ENCODE measurements around the gene PCSK5.

PCSK5 gene

GRCh38 chr9:75850459-75851200 is 39.8 kb upstream of the PCSK5 start:
- Histone ChIP-seq H2AFZ (ENCODE audit: low read depth, low read length) (no peak overlapping the region), H3K9me3 (ENCODE audit: control insufficient read depth, low read length) (no peaks in the 10 kb centered on the region), H3K23ac (ENCODE audit: low read length in 2 of 2) (no peak overlapping the region), H3K27ac (ENCODE audit: low read length, poor library complexity, severe bottlenecking) (no peak overlapping the region), H3K9ac (ENCODE audit: low read length) (no peak overlapping the region), H3K4ac (ENCODE audit: low read depth in 1 of 2, low read length in 2 of 2) (no peak overlapping the region), H2AK5ac (ENCODE audit: low read length, severe bottlenecking) (no peak overlapping the region), H3K36me3 (ENCODE audit: control insufficient read depth in 1 of 2, insufficient read depth in 2 of 2, low read depth in 1 of 2, low read length in 2 of 2) (no peaks in the 10 kb centered on the region), H2BK5ac (ENCODE audit: low read depth, low read length, poor library complexity, severe bottlenecking) (no peak overlapping the region), H2BK12ac (ENCODE audit: low read length in 2 of 2) (no peak overlapping the region), H4K8ac (ENCODE audit: low read length) (no peak overlapping the region), H2BK15ac (ENCODE audit: low read depth, poor library complexity, severe bottlenecking) (no peak overlapping the region), H3K14ac (ENCODE audit: low read length in 2 of 2) (no peak overlapping the region), H2BK120ac (ENCODE audit: low read depth, low read length) (no peak overlapping the region), H3K18ac (ENCODE audit: low read depth in 1 of 2, low read length in 2 of 2) (no peak overlapping the region), H3K4me3 (ENCODE audit: insufficient read depth in 1 of 2, low read depth in 1 of 2, low read length in 2 of 2) (no peak overlapping the region), H3K4me1 (ENCODE audit: control insufficient read depth, insufficient read depth, low read depth, low read length) (no peaks in the 10 kb centered on the region), H4K91ac (ENCODE audit: low read length) (no peak overlapping the region), H3K27me3 (ENCODE audit: control insufficient read depth in 1 of 2, insufficient read depth in 1 of 2, low read length in 2 of 2) (no peaks in the 10 kb centered on the region), H3K79me1 (replicated peaks; ENCODE audit: low read length, poor library complexity, severe bottlenecking) (no peaks in the 10 kb centered on the region), H3K4me2 (ENCODE audit: low read length, poor library complexity, severe bottlenecking) (no peak overlapping the region)
- no peak for DNase-seq
- WGBS, result 91% methylated on average over 7 of the region's 9 CpGs

DNA sequence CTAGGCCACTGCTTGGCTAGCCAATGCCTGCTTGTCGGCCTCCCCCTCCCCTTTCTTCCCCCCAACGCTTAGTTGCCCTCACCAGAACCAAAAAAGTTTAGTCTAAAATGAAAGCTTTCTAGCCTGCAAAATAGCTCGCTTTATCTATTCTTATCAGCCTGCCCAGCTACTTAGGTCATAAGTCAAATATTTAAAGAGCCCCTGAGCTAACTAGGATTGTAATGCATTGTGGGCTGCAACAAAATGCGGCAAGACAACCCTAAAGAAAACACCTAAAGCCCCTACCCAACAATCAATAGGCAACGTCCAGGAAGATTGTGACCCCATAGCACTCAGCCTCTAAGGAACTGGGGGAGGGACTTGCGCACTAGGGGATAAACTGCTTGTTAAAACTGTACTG is 38.6 kb upstream of the PCSK5 start:
- H3K9me3 ChIP-seq (ENCODE audit: control insufficient read depth, low read length), result no peaks in the 10 kb centered on the region
- H3K79me1 ChIP-seq (replicated peaks; ENCODE audit: low read length, poor library complexity, severe bottlenecking), result no peaks in the 10 kb centered on the region
- no peak overlapping the region for H3K27ac ChIP-seq (ENCODE audit: low read length, poor library complexity, severe bottlenecking)
- WGBS, result 73% methylated on average over 6 of the region's 6 CpGs
- no peak overlapping the region for H3K18ac ChIP-seq (ENCODE audit: low read depth in 1 of 2, low read length in 2 of 2)
- H3K14ac ChIP-seq (ENCODE audit: low read length in 2 of 2), result no peak overlapping the region
- no peak overlapping the region for H2BK5ac ChIP-seq (ENCODE audit: low read depth, low read length, poor library complexity, severe bottlenecking)
- no peak overlapping the region for H2BK15ac ChIP-seq (ENCODE audit: low read depth, poor library complexity, severe bottlenecking)
- no peak overlapping the region for H3K4me3 ChIP-seq (ENCODE audit: insufficient read depth in 1 of 2, low read depth in 1 of 2, low read length in 2 of 2)
- no peak overlapping the region for H2BK12ac ChIP-seq (ENCODE audit: low read length in 2 of 2)
- H3K27me3 ChIP-seq (ENCODE audit: control insufficient read depth in 1 of 2, insufficient read depth in 1 of 2, low read length in 2 of 2), result no peaks in the 10 kb centered on the region
- no peak overlapping the region for H3K4me2 ChIP-seq (ENCODE audit: low read length, poor library complexity, severe bottlenecking)
- H3K4me1 ChIP-seq (ENCODE audit: control insufficient read depth, insufficient read depth, low read depth, low read length), result no peaks in the 10 kb centered on the region
- no peak overlapping the region for H4K91ac ChIP-seq (ENCODE audit: low read length)
- H4K8ac ChIP-seq (ENCODE audit: low read length), result no peak overlapping the region
- no peak overlapping the region for H3K4ac ChIP-seq (ENCODE audit: low read depth in 1 of 2, low read length in 2 of 2)
- no peak for DNase-seq
- no peak overlapping the region for H3K23ac ChIP-seq (ENCODE audit: low read length in 2 of 2)
- no peak overlapping the region for H2AK5ac ChIP-seq (ENCODE audit: low read length, severe bottlenecking)
- no peak overlapping the region for H2BK120ac ChIP-seq (ENCODE audit: low read depth, low read length)
- H3K9ac ChIP-seq (ENCODE audit: low read length), result no peak overlapping the region
- H3K36me3 ChIP-seq (ENCODE audit: control insufficient read depth in 1 of 2, insufficient read depth in 2 of 2, low read depth in 1 of 2, low read length in 2 of 2), result no peaks in the 10 kb centered on the region
- no peak overlapping the region for H2AFZ ChIP-seq (ENCODE audit: low read depth, low read length)

- no peak overlapping the region for H2AFZ ChIP-seq (ENCODE audit: low read depth, low read length)
- no peak overlapping the region for H3K27ac ChIP-seq (ENCODE audit: low read length, poor library complexity, severe bottlenecking)
- H3K23ac ChIP-seq (ENCODE audit: low read length in 2 of 2), result no peak overlapping the region
- no peak overlapping the region for H4K91ac ChIP-seq (ENCODE audit: low read length)
- no peaks in the 10 kb centered on the region for H3K9me3 ChIP-seq (ENCODE audit: control insufficient read depth, low read length)
- H2AK5ac ChIP-seq (ENCODE audit: low read length, severe bottlenecking), result no peak overlapping the region
- no peak overlapping the region for H3K4me3 ChIP-seq (ENCODE audit: insufficient read depth in 1 of 2, low read depth in 1 of 2, low read length in 2 of 2)
- no peak overlapping the region for H2BK12ac ChIP-seq (ENCODE audit: low read length in 2 of 2)
- H3K79me1 ChIP-seq (replicated peaks; ENCODE audit: low read length, poor library complexity, severe bottlenecking), result no peaks in the 10 kb centered on the region
- H3K4me1 ChIP-seq (ENCODE audit: control insufficient read depth, insufficient read depth, low read depth, low read length), result no peaks in the 10 kb centered on the region
- H3K27me3 ChIP-seq (ENCODE audit: control insufficient read depth in 1 of 2, insufficient read depth in 1 of 2, low read length in 2 of 2), result no peaks in the 10 kb centered on the region
- no peak overlapping the region for H2BK15ac ChIP-seq (ENCODE audit: low read depth, poor library complexity, severe bottlenecking)
- WGBS, result 69% methylated on average over 4 of the region's 4 CpGs
- no peak overlapping the region for H2BK120ac ChIP-seq (ENCODE audit: low read depth, low read length)
- no peak overlapping the region for H3K18ac ChIP-seq (ENCODE audit: low read depth in 1 of 2, low read length in 2 of 2)
- H3K36me3 ChIP-seq (ENCODE audit: control insufficient read depth in 1 of 2, insufficient read depth in 2 of 2, low read depth in 1 of 2, low read length in 2 of 2), result no peaks in the 10 kb centered on the region
- H3K14ac ChIP-seq (ENCODE audit: low read length in 2 of 2), result no peak overlapping the region
- no peak for DNase-seq
- H3K4ac ChIP-seq (ENCODE audit: low read depth in 1 of 2, low read length in 2 of 2), result no peak overlapping the region
- H4K8ac ChIP-seq (ENCODE audit: low read length), result no peak overlapping the region
- H3K4me2 ChIP-seq (ENCODE audit: low read length, poor library complexity, severe bottlenecking), result no peak overlapping the region
- H3K9ac ChIP-seq (ENCODE audit: low read length), result no peak overlapping the region
- H2BK5ac ChIP-seq (ENCODE audit: low read depth, low read length, poor library complexity, severe bottlenecking), result no peak overlapping the region
These were observed 37.7 kb upstream of the PCSK5 start for GRCh38 chr9:75852746-75853145.

- Histone ChIP-seq H3K4me1 (ENCODE audit: control insufficient read depth, insufficient read depth, low read depth, low read length) (no peaks in the 10 kb centered on the region), H3K9me3 (ENCODE audit: control insufficient read depth, low read length) (no peaks in the 10 kb centered on the region), H3K4ac (ENCODE audit: low read depth in 1 of 2, low read length in 2 of 2) (no peak overlapping the region), H3K27me3 (ENCODE audit: control insufficient read depth in 1 of 2, insufficient read depth in 1 of 2, low read length in 2 of 2) (no peaks in the 10 kb centered on the region), H2BK120ac (ENCODE audit: low read depth, low read length) (no peak overlapping the region), H2AFZ (ENCODE audit: low read depth, low read length) (no peak overlapping the region), H3K4me2 (ENCODE audit: low read length, poor library complexity, severe bottlenecking) (no peak overlapping the region), H3K27ac (ENCODE audit: low read length, poor library complexity, severe bottlenecking) (no peak overlapping the region), H3K36me3 (ENCODE audit: control insufficient read depth in 1 of 2, insufficient read depth in 2 of 2, low read depth in 1 of 2, low read length in 2 of 2) (no peaks in the 10 kb centered on the region), H3K23ac (ENCODE audit: low read length in 2 of 2) (no peak overlapping the region), H4K8ac (ENCODE audit: low read length) (no peak overlapping the region), H3K18ac (ENCODE audit: low read depth in 1 of 2, low read length in 2 of 2) (no peak overlapping the region), H3K79me1 (replicated peaks; ENCODE audit: low read length, poor library complexity, severe bottlenecking) (no peaks in the 10 kb centered on the region), H3K14ac (ENCODE audit: low read length in 2 of 2) (no peak overlapping the region), H3K9ac (ENCODE audit: low read length) (no peak overlapping the region), H2BK5ac (ENCODE audit: low read depth, low read length, poor library complexity, severe bottlenecking) (no peak overlapping the region), H2AK5ac (ENCODE audit: low read length, severe bottlenecking) (no peak overlapping the region), H3K4me3 (ENCODE audit: insufficient read depth in 1 of 2, low read depth in 1 of 2, low read length in 2 of 2) (no peak overlapping the region), H4K91ac (ENCODE audit: low read length) (no peak overlapping the region), H2BK12ac (ENCODE audit: low read length in 2 of 2) (no peak overlapping the region), H2BK15ac (ENCODE audit: low read depth, poor library complexity, severe bottlenecking) (no peak overlapping the region)
- 49% methylated on average over 5 of the region's 5 CpGs for WGBS
- DNase-seq, result peak; percentile 20
These were observed 35.0 kb upstream of the PCSK5 start for GRCh38 chr9:75855509-75855908.
